ENCODE results near the gene CDPF1. TPM values are rescaled to one million over a fixed set of nuclear protein-coding genes. Genes with fewer than 3 reads are reported as not detected.

Gene CDPF1
- total RNA-seq, 1 experiment from 2014 or later, result 14.1 TPM

DNA sequence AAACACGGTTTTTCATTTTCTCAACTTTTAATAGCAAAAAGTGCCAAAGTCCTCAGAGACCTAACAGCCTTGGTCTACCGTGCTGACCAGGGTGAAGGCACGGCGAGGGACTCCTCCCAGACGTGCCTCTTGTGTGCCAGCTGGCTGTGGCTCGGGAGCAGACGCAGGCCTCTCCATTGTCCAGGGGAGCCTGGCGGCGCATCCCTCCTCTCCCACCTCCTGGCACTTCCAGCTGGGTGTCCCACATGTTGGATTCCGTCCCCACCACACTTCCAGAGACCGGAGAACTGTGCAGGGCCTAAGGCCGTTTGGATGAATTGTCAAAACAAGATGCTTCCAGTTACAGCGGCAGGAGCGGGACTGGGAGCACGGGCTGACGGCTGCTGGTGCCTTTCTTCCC lies 11.6 kb downstream of the CDPF1 start:
- DNase-seq, result no peak
- H3K9ac ChIP-seq (ENCODE audit: low read length), result no peak overlapping the region
- no peak for ATAC-seq
- no peak overlapping the region for H2AFZ ChIP-seq (ENCODE audit: low read length)
- H3K4me1 ChIP-seq (ENCODE audit: insufficient read depth, low read length), result peaks cover 1% of the 10 kb centered on the region; the same call in 1 of the 2 replicates
- TF ChIP-seq, protein P1, sequence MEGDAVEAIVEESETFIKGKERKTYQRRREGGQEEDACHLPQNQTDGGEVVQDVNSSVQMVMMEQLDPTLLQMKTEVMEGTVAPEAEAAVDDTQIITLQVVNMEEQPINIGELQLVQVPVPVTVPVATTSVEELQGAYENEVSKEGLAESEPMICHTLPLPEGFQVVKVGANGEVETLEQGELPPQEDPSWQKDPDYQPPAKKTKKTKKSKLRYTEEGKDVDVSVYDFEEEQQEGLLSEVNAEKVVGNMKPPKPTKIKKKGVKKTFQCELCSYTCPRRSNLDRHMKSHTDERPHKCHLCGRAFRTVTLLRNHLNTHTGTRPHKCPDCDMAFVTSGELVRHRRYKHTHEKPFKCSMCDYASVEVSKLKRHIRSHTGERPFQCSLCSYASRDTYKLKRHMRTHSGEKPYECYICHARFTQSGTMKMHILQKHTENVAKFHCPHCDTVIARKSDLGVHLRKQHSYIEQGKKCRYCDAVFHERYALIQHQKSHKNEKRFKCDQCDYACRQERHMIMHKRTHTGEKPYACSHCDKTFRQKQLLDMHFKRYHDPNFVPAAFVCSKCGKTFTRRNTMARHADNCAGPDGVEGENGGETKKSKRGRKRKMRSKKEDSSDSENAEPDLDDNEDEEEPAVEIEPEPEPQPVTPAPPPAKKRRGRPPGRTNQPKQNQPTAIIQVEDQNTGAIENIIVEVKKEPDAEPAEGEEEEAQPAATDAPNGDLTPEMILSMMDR (conservative IDR thresholded peaks at IDR 0.05; ENCODE audit: low read depth, low read length), result no peak
- TF ChIP-seq EZH2phosphoT487 (IDR thresholded peaks at IDR 0.05; ENCODE audit: borderline replicate concordance, low read length), result no peak
- TF ChIP-seq EZH2 (IDR thresholded peaks at IDR 0.05; ENCODE audit: low read length, unreplicated experiment), result no peak
- H4K20me1 ChIP-seq (ENCODE audit: low read length), result no peaks in the 10 kb centered on the region
- no TSS peak for BruUV-seq (replicated peaks)
- H3K4me2 ChIP-seq (ENCODE audit: low read length), result no peak overlapping the region
- ChIA-PET CTCF (no interaction called here), POLR2A (ENCODE audit: unreplicated experiment) (no interaction called here)
- H3K9me2 ChIP-seq (replicated peaks; ENCODE audit: low read length), result no peaks in the 10 kb centered on the region
- intact Hi-C loops (cut with micrococcal nuclease), result no loop called here
- no peaks in the 10 kb centered on the region for H3F3A ChIP-seq (ENCODE audit: low read length, unreplicated experiment)
- no peaks in the 10 kb centered on the region for H3K27me3 ChIP-seq (ENCODE audit: low read length)
- no peak overlapping the region for H3K27ac ChIP-seq (ENCODE audit: low read length)
- H3K36me3 ChIP-seq (ENCODE audit: low read depth, low read length), result no peaks in the 10 kb centered on the region
- H3K4me3 ChIP-seq (ENCODE audit: low read length), result no peak overlapping the region
- no peaks in the 10 kb centered on the region for H3K79me2 ChIP-seq (ENCODE audit: low read length)
- H3K9me3 ChIP-seq (ENCODE audit: low read length), result no peaks in the 10 kb centered on the region

DNA sequence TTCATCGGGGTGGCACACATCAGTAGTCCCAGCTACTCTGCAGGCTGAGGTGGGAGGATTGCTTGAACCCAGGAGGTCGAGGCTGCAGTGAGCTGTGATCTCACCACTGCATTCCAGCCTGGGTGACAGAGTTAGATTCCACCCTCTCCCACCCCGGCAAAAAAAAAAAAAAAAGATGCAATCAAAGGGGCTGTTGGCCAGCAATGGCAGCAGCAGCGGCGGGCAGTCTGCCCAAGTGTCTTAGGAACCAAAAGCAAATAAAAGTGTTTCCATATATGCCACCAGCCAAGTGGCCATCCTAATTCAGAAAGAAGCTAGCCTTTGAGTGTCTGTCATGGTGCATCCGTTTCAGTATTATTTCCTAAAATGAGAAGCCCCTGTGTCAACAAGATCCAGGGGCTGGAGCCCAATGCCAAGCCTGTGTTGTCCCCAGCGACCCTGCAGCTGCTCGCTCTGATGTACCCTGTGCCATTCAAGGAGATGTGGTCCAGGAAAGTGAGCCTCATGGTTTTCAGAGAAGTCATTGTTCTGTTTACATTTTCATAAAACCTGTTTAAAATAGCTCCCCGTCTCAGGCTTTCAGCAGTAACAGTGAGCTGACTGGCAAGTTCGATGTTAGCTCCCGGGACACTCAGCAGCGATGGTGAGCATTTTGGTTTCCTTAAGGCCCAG lies 12.5 kb downstream of the CDPF1 start:
- no peak overlapping the region for H3K4me2 ChIP-seq (ENCODE audit: low read length)
- H4K20me1 ChIP-seq (ENCODE audit: low read length), result no peaks in the 10 kb centered on the region
- intact Hi-C loops (cut with micrococcal nuclease), result no loop called here
- H3K9me3 ChIP-seq (ENCODE audit: low read length), result no peaks in the 10 kb centered on the region
- no peaks in the 10 kb centered on the region for H3K27me3 ChIP-seq (ENCODE audit: low read length)
- no peak overlapping the region for H3K27ac ChIP-seq (ENCODE audit: low read length)
- no peaks in the 10 kb centered on the region for H3F3A ChIP-seq (ENCODE audit: low read length, unreplicated experiment)
- H2AFZ ChIP-seq (ENCODE audit: low read length), result no peak overlapping the region
- H3K36me3 ChIP-seq (ENCODE audit: low read depth, low read length), result no peaks in the 10 kb centered on the region
- BruUV-seq (replicated peaks), result no TSS peak
- DNase-seq (no peak), ATAC-seq (no peak)
- no peak overlapping the region for H3K4me3 ChIP-seq (ENCODE audit: low read length)
- no peaks in the 10 kb centered on the region for H3K79me2 ChIP-seq (ENCODE audit: low read length)
- H3K9ac ChIP-seq (ENCODE audit: low read length), result no peak overlapping the region
- no peak for TF ChIP-seq EZH2 (IDR thresholded peaks at IDR 0.05; ENCODE audit: low read length, unreplicated experiment)
- TF ChIP-seq, protein P1 (conservative IDR thresholded peaks at IDR 0.05; ENCODE audit: low read depth, low read length), result no peak
- no peak for TF ChIP-seq EZH2phosphoT487 (IDR thresholded peaks at IDR 0.05; ENCODE audit: borderline replicate concordance, low read length)
- no peaks in the 10 kb centered on the region for H3K9me2 ChIP-seq (replicated peaks; ENCODE audit: low read length)
- H3K4me1 ChIP-seq (ENCODE audit: insufficient read depth, low read length), result peaks cover 6% of the 10 kb centered on the region; the same call in 1 of the 2 replicates
- POLR2A ChIA-PET (ENCODE audit: unreplicated experiment), result no interaction called here
- CTCF ChIA-PET, result no interaction called here

DNA sequence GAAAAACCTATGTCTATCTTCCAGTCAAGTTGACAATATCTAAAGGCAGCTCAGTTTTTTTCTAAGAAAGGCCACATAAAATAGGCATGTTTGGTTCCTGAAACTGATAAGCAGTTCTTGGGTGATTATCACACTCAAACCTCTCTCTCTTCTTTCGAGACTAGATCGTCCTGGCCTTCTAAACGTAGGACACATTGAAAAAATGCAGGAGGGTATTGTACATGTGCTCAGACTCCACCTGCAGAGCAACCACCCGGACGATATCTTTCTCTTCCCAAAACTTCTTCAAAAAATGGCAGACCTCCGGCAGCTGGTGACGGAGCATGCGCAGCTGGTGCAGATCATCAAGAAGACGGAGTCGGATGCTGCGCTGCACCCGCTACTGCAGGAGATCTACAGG lies 15.1 kb downstream of the CDPF1 start:
- ATAC-seq (no peak), DNase-seq (no peak)
- no peaks in the 10 kb centered on the region for H3K9me3 ChIP-seq (ENCODE audit: low read length)
- no peaks in the 10 kb centered on the region for H4K20me1 ChIP-seq (ENCODE audit: low read length)
- TF ChIP-seq EZH2 (IDR thresholded peaks at IDR 0.05; ENCODE audit: low read length, unreplicated experiment) (no peak), EZH2phosphoT487 (IDR thresholded peaks at IDR 0.05; ENCODE audit: borderline replicate concordance, low read length) (no peak)
- TF ChIP-seq, protein P1 (conservative IDR thresholded peaks at IDR 0.05; ENCODE audit: low read depth, low read length), result no peak
- no peak overlapping the region for H3K4me2 ChIP-seq (ENCODE audit: low read length)
- intact Hi-C loops (cut with micrococcal nuclease), result no loop called here
- no peaks in the 10 kb centered on the region for H3F3A ChIP-seq (ENCODE audit: low read length, unreplicated experiment)
- no peak overlapping the region for H3K27ac ChIP-seq (ENCODE audit: low read length)
- BruUV-seq (replicated peaks), result no TSS peak
- H3K79me2 ChIP-seq (ENCODE audit: low read length), result no peaks in the 10 kb centered on the region
- peaks cover 6% of the 10 kb centered on the region; the same call in 1 of the 2 replicates for H3K4me1 ChIP-seq (ENCODE audit: insufficient read depth, low read length)
- no peak overlapping the region for H3K4me3 ChIP-seq (ENCODE audit: low read length)
- POLR2A ChIA-PET (ENCODE audit: unreplicated experiment), result interaction anchor here (0.7 kb wide), 1 partner anchor 539 kb away, joined by 3 read pairs; no protein-coding TSS in a partner anchor
- CTCF ChIA-PET, result no interaction called here
- no peaks in the 10 kb centered on the region for H3K36me3 ChIP-seq (ENCODE audit: low read depth, low read length)
- H3K9me2 ChIP-seq (replicated peaks; ENCODE audit: low read length), result no peaks in the 10 kb centered on the region
- H2AFZ ChIP-seq (ENCODE audit: low read length), result no peak overlapping the region
- no peak overlapping the region for H3K9ac ChIP-seq (ENCODE audit: low read length)
- no peaks in the 10 kb centered on the region for H3K27me3 ChIP-seq (ENCODE audit: low read length)
